Neural progenitor cell (in vitro differentiated cells): ENCODE results near the gene KCNMA1.

ENCODE experiments used
- EZH2 ChIP-seq: fragments of 200-600 bp; sonication (generic); IDR thresholded peaks from 2 replicates; pipeline ENCODE4 v1.6.1; 2017; ENCODE audit warnings: antibody characterized with exemption, mild to moderate bottlenecking, moderate library complexity
- TF ChIP-seq, protein P1 (sequence below): fragments of 200-600 bp; sonication (generic); IDR thresholded peaks from 2 replicates; pipeline ENCODE4 v1.5.1; 2017; ENCODE audit warnings: antibody characterized with exemption, mild to moderate bottlenecking

- TF ChIP-seq EZH2: no peak
- TF ChIP-seq, protein P1, sequence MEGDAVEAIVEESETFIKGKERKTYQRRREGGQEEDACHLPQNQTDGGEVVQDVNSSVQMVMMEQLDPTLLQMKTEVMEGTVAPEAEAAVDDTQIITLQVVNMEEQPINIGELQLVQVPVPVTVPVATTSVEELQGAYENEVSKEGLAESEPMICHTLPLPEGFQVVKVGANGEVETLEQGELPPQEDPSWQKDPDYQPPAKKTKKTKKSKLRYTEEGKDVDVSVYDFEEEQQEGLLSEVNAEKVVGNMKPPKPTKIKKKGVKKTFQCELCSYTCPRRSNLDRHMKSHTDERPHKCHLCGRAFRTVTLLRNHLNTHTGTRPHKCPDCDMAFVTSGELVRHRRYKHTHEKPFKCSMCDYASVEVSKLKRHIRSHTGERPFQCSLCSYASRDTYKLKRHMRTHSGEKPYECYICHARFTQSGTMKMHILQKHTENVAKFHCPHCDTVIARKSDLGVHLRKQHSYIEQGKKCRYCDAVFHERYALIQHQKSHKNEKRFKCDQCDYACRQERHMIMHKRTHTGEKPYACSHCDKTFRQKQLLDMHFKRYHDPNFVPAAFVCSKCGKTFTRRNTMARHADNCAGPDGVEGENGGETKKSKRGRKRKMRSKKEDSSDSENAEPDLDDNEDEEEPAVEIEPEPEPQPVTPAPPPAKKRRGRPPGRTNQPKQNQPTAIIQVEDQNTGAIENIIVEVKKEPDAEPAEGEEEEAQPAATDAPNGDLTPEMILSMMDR: no peak
Measured at GRCh38 chr10:77661674-77662073, 24.1 kb upstream of the KCNMA1 start.
